H1 (cell line): ENCODE results near the gene SH3RF2. TPM values are rescaled to one million over a fixed set of nuclear protein-coding genes. Genes with fewer than 3 reads are reported as not detected.

Experiments used
- CTCF ChIA-PET: fragments of 300-600 bp; sonication (Branson Sonifier 250); formaldehyde crosslinking; loops from one replicate; lab custom pipeline; 2021; ENCODE audit not compliant: partially characterized antibody; lab: Charles Lee
- POLR2A ChIA-PET: fragments of 300-600 bp; sonication (Branson Sonifier 250); formaldehyde crosslinking; loops from one replicate; lab custom pipeline; 2021; ENCODE audit warnings: inconsistent platforms; ENCODE audit not compliant: partially characterized antibody; lab: Charles Lee
- DNase-seq, 2 experiments: peaks; one replicate each; pipeline versions ENCODE4 v3.0.0 to v3.0.0-alpha.2; 2010 to 2022; ENCODE audit warnings: low spot score in 2 of 2, low read depth in 1 of 2, mixed read lengths in 1 of 2
- FAIRE-seq: peaks from 2 replicates; lab custom pipeline; 2011; peaks lifted over from hg19 to GRCh38; lab: Jason Lieb, UNC
- H2AFZ ChIP-seq: 2 replicates; pipeline ENCODE4 v1.8.1; 2012; ENCODE audit warnings: low read length, inconsistent platforms
- H2AK5ac ChIP-seq: 2 replicates; pipeline ENCODE4 v1.6.1; 2013; ENCODE audit warnings: low read depth, low read length
- H2BK120ac ChIP-seq: replicated peaks from 2 replicates; pipeline ENCODE3; 2013; ENCODE audit warnings: low read depth, low read length, inconsistent platforms
- H2BK12ac ChIP-seq: 2 replicates; pipeline ENCODE4 v1.6.1; 2013; ENCODE audit warnings: low read depth, low read length
- H2BK15ac ChIP-seq: 2 replicates; pipeline ENCODE4 v1.6.1; 2013; ENCODE audit warnings: low read length
- H2BK20ac ChIP-seq: 2 replicates; pipeline ENCODE4 v1.6.1; 2013; ENCODE audit warnings: low read length
- H2BK5ac ChIP-seq: 2 replicates; pipeline ENCODE4 v1.6.1; 2013; ENCODE audit warnings: low read depth, low read length
- H3K14ac ChIP-seq: 2 replicates; pipeline ENCODE4 v1.6.1; 2013; ENCODE audit warnings: inconsistent platforms; ENCODE audit not compliant: insufficient read length
- H3K18ac ChIP-seq: 2 replicates; pipeline ENCODE4 v1.6.1; 2013; ENCODE audit warnings: low read length; ENCODE audit errors: extremely low read depth
- H3K23ac ChIP-seq: 2 replicates; pipeline ENCODE4 v1.6.1; 2013; ENCODE audit warnings: inconsistent platforms; ENCODE audit not compliant: insufficient read length
- H3K23me2 ChIP-seq: 2 replicates; pipeline ENCODE4 v1.6.1; 2013; ENCODE audit warnings: low read depth, low read length
- H3K27ac ChIP-seq: 2 replicates; pipeline ENCODE4 v1.6.1; 2011; ENCODE audit warnings: low read depth, low read length, inconsistent platforms
- H3K27me3 ChIP-seq, 4 experiments: replicated peaks in 1 of 4; 1 replicate in 1 of 4; 2 replicates in 3 of 4; pipeline versions ENCODE4 v1.6.1 to v1.8.1; 2011 to 2013; ENCODE audit warnings: low read length in 3 of 4, mild to moderate bottlenecking in 3 of 4, inconsistent platforms in 2 of 4, mixed read lengths in 2 of 4, moderate library complexity in 1 of 4; ENCODE audit not compliant: control insufficient read depth in 3 of 4, insufficient read depth in 3 of 4; ENCODE audit errors: extremely low read depth in 1 of 4
- H3K36me3 ChIP-seq, 4 experiments: 2 replicates each; pipeline versions ENCODE4 v1.6.1 to v1.8.1; 2011 to 2013; ENCODE audit warnings: mild to moderate bottlenecking in 4 of 4, low read length in 3 of 4, moderate library complexity in 2 of 4, control low read depth in 1 of 4, inconsistent platforms in 1 of 4; ENCODE audit not compliant: insufficient read depth in 4 of 4, control insufficient read depth in 2 of 4
- H3K4ac ChIP-seq: replicated peaks from 2 replicates; pipeline ENCODE3; 2013; ENCODE audit warnings: low read length, low read depth, mixed read lengths, inconsistent platforms; ENCODE audit not compliant: insufficient read length
- H3K4me1 ChIP-seq, 4 experiments: replicated peaks in 1 of 4; 1 replicate in 1 of 4; 2 replicates in 3 of 4; pipeline versions ENCODE4 v1.6.1 to v1.8.1; 2011 to 2013; ENCODE audit warnings: low read length in 3 of 4, inconsistent platforms in 2 of 4, mixed read lengths in 1 of 4; ENCODE audit not compliant: insufficient read depth in 4 of 4, control insufficient read depth in 3 of 4
- H3K4me2 ChIP-seq, 2 experiments: 2 replicates each; pipeline versions ENCODE4 v1.6.1 to v1.8.1; 2011 to 2013; ENCODE audit warnings: low read depth in 2 of 2, low read length in 2 of 2, control low read depth in 1 of 2, inconsistent platforms in 1 of 2, mild to moderate bottlenecking in 1 of 2; ENCODE audit not compliant: insufficient read depth in 1 of 2
- H3K4me3 ChIP-seq, 4 experiments: fragments of 200-600, 300-600 bp in 1 of 4; sonication (generic), shearing (Covaris generic), sonication (Bioruptor Twin) in 1 of 4; 2 replicates each; pipeline versions ENCODE4 v1.5.1 to v1.8.1; 2011 to 2016; ENCODE audit warnings: low read length in 4 of 4, low read depth in 3 of 4, control low read depth in 2 of 4, inconsistent platforms in 2 of 4, mild to moderate bottlenecking in 2 of 4, mixed read lengths in 1 of 4, moderate library complexity in 1 of 4; ENCODE audit not compliant: insufficient read depth in 2 of 4; ENCODE audit errors: extremely low read depth in 1 of 4
- H3K56ac ChIP-seq: replicated peaks from 2 replicates; pipeline ENCODE3; 2013; ENCODE audit warnings: low read depth, mild to moderate bottlenecking, mixed read lengths, low read length, inconsistent platforms; ENCODE audit not compliant: insufficient read length
- H3K79me1 ChIP-seq: 2 replicates; pipeline ENCODE4 v1.6.1; 2013; ENCODE audit warnings: low read depth, low read length, control low read depth
- H3K79me2 ChIP-seq, 2 experiments: 2 replicates each; pipeline versions ENCODE4 v1.6.1 to v1.8.1; 2012 to 2013; ENCODE audit warnings: low read length in 2 of 2, mild to moderate bottlenecking in 2 of 2, inconsistent platforms in 1 of 2; ENCODE audit not compliant: insufficient read depth in 2 of 2, control insufficient read depth in 1 of 2
- H3K9ac ChIP-seq, 4 experiments: replicated peaks in 1 of 4; 1 replicate in 1 of 4; 2 replicates in 3 of 4; pipeline versions ENCODE4 v1.6.1 to v1.8.1; 2011 to 2013; ENCODE audit warnings: low read depth in 3 of 4, low read length in 3 of 4, control low read depth in 2 of 4, mild to moderate bottlenecking in 2 of 4, moderate library complexity in 2 of 4, inconsistent platforms in 1 of 4; ENCODE audit errors: extremely low read depth in 1 of 4
- H3K9me3 ChIP-seq, 2 experiments: 2 replicates each; pipeline versions ENCODE4 v1.6.1 to v1.8.1; 2012 to 2013; ENCODE audit warnings: mild to moderate bottlenecking in 2 of 2, moderate library complexity in 2 of 2, control low read depth in 1 of 2, inconsistent platforms in 1 of 2, low read depth in 1 of 2, low read length in 1 of 2, mixed read lengths in 1 of 2; ENCODE audit not compliant: insufficient read depth in 2 of 2
- H4K20me1 ChIP-seq, 2 experiments: replicated peaks in 1 of 2; 2 replicates each; pipeline versions ENCODE3 to v1.8.1; 2011 to 2013; ENCODE audit warnings: inconsistent platforms in 2 of 2, low read length in 2 of 2, mild to moderate bottlenecking in 1 of 2; ENCODE audit not compliant: insufficient read depth in 2 of 2, control insufficient read depth in 1 of 2
- H4K5ac ChIP-seq: 2 replicates; pipeline ENCODE4 v1.6.1; 2013; ENCODE audit warnings: low read length, low read depth, mixed read lengths, inconsistent platforms; ENCODE audit not compliant: insufficient read length
- H4K8ac ChIP-seq: 2 replicates; pipeline ENCODE4 v1.8.0; 2013; ENCODE audit warnings: mild to moderate bottlenecking, moderate library complexity, low read length, inconsistent platforms; ENCODE audit not compliant: insufficient read depth; ENCODE audit errors: extremely low read depth
- H4K91ac ChIP-seq: replicated peaks from 2 replicates; pipeline ENCODE3; 2013; ENCODE audit warnings: low read length, mixed read lengths, inconsistent platforms; ENCODE audit not compliant: insufficient read length
- ATF3 ChIP-seq: IDR thresholded peaks from 2 replicates; pipeline ENCODE4 v1.6.1; 2011; ENCODE audit warnings: low read depth, mild to moderate bottlenecking, low read length; ENCODE audit not compliant: insufficient read depth
- BRCA1 ChIP-seq: IDR thresholded peaks from 2 replicates; pipeline ENCODE4 v1.6.1; 2012; ENCODE audit warnings: low read depth, low read length, improper control_type of control experiment
- PHF8 ChIP-seq: fragments of 200-600 bp; sonication (generic); conservative IDR thresholded peaks from 2 replicates; pipeline ENCODE4 v1.7.1; 2012; ENCODE audit warnings: low read depth, mild to moderate bottlenecking, inconsistent platforms, low read length, moderate library complexity
- TCF12 ChIP-seq: IDR thresholded peaks from 2 replicates; pipeline ENCODE4 v1.6.1; 2011; ENCODE audit warnings: low read depth, mild to moderate bottlenecking, low read length
- WGBS, 2 experiments: shearing (Covaris generic) in 1 of 2; methylation state at CpG; one replicate each; pipeline versions ENCODE4 v1.1.6 to v1.1.7; 2013 to 2015; ENCODE audit warnings: low lambda C conversion rate in 2 of 2, mixed read lengths in 2 of 2, inconsistent platforms in 1 of 2, low coverage in 1 of 2, missing lambda C conversion rate in 1 of 2; ENCODE audit not compliant: insufficient replicate concordance in 2 of 2, insufficient coverage in 1 of 2, insufficient read length in 1 of 2; ENCODE audit errors: extremely low coverage in 1 of 2, missing lambda C conversion rate in 1 of 2; 5-methylcytosine and 5-hydroxymethylcytosine counted together
- polyA plus RNA-seq, 7 experiments: library from polyadenylated mRNA; depleted of rRNA in 3 of 7; stranded (reverse) in 5 of 7; unstranded in 2 of 7; fragments of >200 nt in 5 of 7; fragments of 200-250 nt in 2 of 7; gene quantifications; 1 replicate in 5 of 7; 2 replicates in 1 of 7; 4 replicates in 1 of 7; pipeline versions ENCODE4 v1.2.1 to v1.2.3, GENCODE V29; 2011 to 2013; ENCODE audit warnings: missing spikeins in 2 of 7, mixed read lengths in 2 of 7
- total RNA-seq: library from RNA; stranded (reverse); fragmentation: NEBNext Ultra II Directional; extraction: Animal tissue kit (Norgen Biotek cat#: 25700); gene quantifications from 2 replicates; pipeline ENCODE4 v1.2.1, GENCODE V29; 2021

SH3RF2 gene
- total and polyA plus RNA-seq, 2 of the 8 experiments (the other 6 are each of a cell fraction or from before 2014, with no cell fraction given): 0.80 to 0.95 TPM

- Histone ChIP-seq H3K23me2 (no peaks in the 10 kb centered on the region), H3K27me3 (no peaks in the 10 kb centered on the region), H2BK12ac (no peak overlapping the region), H3K18ac (no peak overlapping the region), H4K20me1 (no peaks in the 10 kb centered on the region), H3K56ac (no peak overlapping the region), H3K27ac (no peak overlapping the region), H3K79me2 (no peaks in the 10 kb centered on the region), H3K4me3 (no peak overlapping the region), H4K8ac (no peak overlapping the region), H3K4me2 (no peak overlapping the region), H3K4ac (no peak overlapping the region), H3K23ac (no peak overlapping the region), H3K36me3 (no peaks in the 10 kb centered on the region), H3K79me1 (no peaks in the 10 kb centered on the region), H2BK20ac (no peak overlapping the region), H2BK120ac (no peak overlapping the region), H2AFZ (no peak overlapping the region), H3K9ac (no peak overlapping the region), H4K91ac (no peak overlapping the region), H4K5ac (no peak overlapping the region), H3K9me3 (no peaks in the 10 kb centered on the region), H2AK5ac (no peak overlapping the region), H3K4me1 (no peaks in the 10 kb centered on the region), H3K14ac (no peak overlapping the region), H2BK15ac (no peak overlapping the region), H2BK5ac (no peak overlapping the region)
- DNase-seq (no peak), FAIRE-seq (no peak)
- POLR2A ChIA-PET: interaction anchor here (0.7 kb wide), 1 partner anchor 115 kb away, joined by 3 read pairs; the partner anchor contains the start of gene RBM27
- TF ChIP-seq PHF8 (no peak), BRCA1 (no peak), ATF3 (no peak), TCF12 (no peak)
- CTCF ChIA-PET: no interaction called here
- WGBS, 2 experiments: 94% methylated on average over 3 of the region's 3 CpGs; no CpG with 5 or more reads in 1 of the 2 experiments
Measured at GRCh38 chr5:146088098-146088497, 151.7 kb downstream of the SH3RF2 start.
